SK-N-SH treated with all-trans-retinoic acid at 6 μM for 48 hours (cell line): Measurements from ENCODE around the gene SGK1.

ENCODE experiments used
- ATAC-seq: fragments of 200-7000 bp; cut with Tn5 transposase; 3 replicates; pipeline ENCODE4 v1.9.1; 2020; ENCODE audit warnings: mild to moderate bottlenecking, moderate library complexity
- ARNTL ChIP-seq: fragments of 450-650 bp; formaldehyde crosslinking; IDR thresholded peaks from 2 replicates; pipeline ENCODE4 v1.5.0; 2020; ENCODE audit warnings: low read depth, mild to moderate bottlenecking, moderate library complexity, borderline replicate concordance
- BACH2 ChIP-seq: fragments of 250-450 bp; sonication (Bioruptor Pico); IDR thresholded peaks from 2 replicates; pipeline ENCODE4 v1.9.0; 2021; ENCODE audit warnings: mild to moderate bottlenecking, borderline replicate concordance
- CREB5 ChIP-seq: fragments of 250-450 bp; sonication (Bioruptor Pico); IDR thresholded peaks from 2 replicates; pipeline ENCODE4 v1.5.1; 2020; ENCODE audit warnings: low read depth, mild to moderate bottlenecking, moderate library complexity
- CSDC2 ChIP-seq: fragments of 250-450 bp; sonication (Bioruptor Pico); IDR thresholded peaks from 2 replicates; pipeline ENCODE4 v1.5.0; 2020; ENCODE audit warnings: mild to moderate bottlenecking, moderate library complexity
- CSRNP3 ChIP-seq: fragments of 250-450 bp; sonication (Bioruptor Pico); IDR thresholded peaks from 2 replicates; pipeline ENCODE4 v1.5.1; 2021; ENCODE audit warnings: mild to moderate bottlenecking, moderate library complexity
- ESRRG ChIP-seq: fragments of 250-450 bp; sonication (Bioruptor Pico); IDR thresholded peaks from 2 replicates; pipeline ENCODE4 v1.6.1; 2021; ENCODE audit warnings: mild to moderate bottlenecking
- GLIS3 ChIP-seq: fragments of 250-450 bp; sonication (Bioruptor Pico); IDR thresholded peaks from 2 replicates; pipeline ENCODE4 v1.5.0; 2020; ENCODE audit warnings: mild to moderate bottlenecking, moderate library complexity
- ISL1 ChIP-seq: fragments of 250-450 bp; sonication (Bioruptor Pico); IDR thresholded peaks from 2 replicates; pipeline ENCODE4 v2.1.2; 2022; ENCODE audit warnings: mild to moderate bottlenecking, moderate library complexity
- OSR1 ChIP-seq: fragments of 250-450 bp; sonication (Bioruptor Pico); IDR thresholded peaks from 2 replicates; pipeline ENCODE4 v1.8.0; 2022; ENCODE audit warnings: moderate library complexity, mild to moderate bottlenecking, inconsistent platforms
- POU6F1 ChIP-seq: fragments of 250-450 bp; sonication (Bioruptor Pico); IDR thresholded peaks from 2 replicates; pipeline ENCODE4 v1.8.0; 2021; ENCODE audit warnings: low read depth, mild to moderate bottlenecking, moderate library complexity, borderline replicate concordance
- PPARA ChIP-seq: fragments of 250-450 bp; sonication (Bioruptor Pico); IDR thresholded peaks from 2 replicates; pipeline ENCODE4 v1.5.0; 2020; ENCODE audit warnings: mild to moderate bottlenecking, borderline replicate concordance
- RARB ChIP-seq: fragments of 250-450 bp; sonication (Bioruptor Pico); IDR thresholded peaks from 2 replicates; pipeline ENCODE4 v1.8.0; 2021; ENCODE audit warnings: mild to moderate bottlenecking, moderate library complexity
- SNAI2 ChIP-seq: fragments of 250-450 bp; sonication (Bioruptor Pico); IDR thresholded peaks from 2 replicates; pipeline ENCODE4 v1.5.0; 2020; ENCODE audit warnings: mild to moderate bottlenecking, moderate library complexity
- TCF4 ChIP-seq: fragments of 250-450 bp; sonication (Bioruptor Pico); IDR thresholded peaks from 2 replicates; pipeline ENCODE4 v1.8.0; 2021; ENCODE audit warnings: mild to moderate bottlenecking, moderate library complexity, borderline replicate concordance
- TSHZ2 ChIP-seq: fragments of 250-450 bp; sonication (Bioruptor Pico); IDR thresholded peaks from 2 replicates; pipeline ENCODE4 v1.5.0; 2020; ENCODE audit warnings: mild to moderate bottlenecking, moderate library complexity
- ZFP3 ChIP-seq: fragments of 250-450 bp; sonication (Bioruptor Pico); IDR thresholded peaks from 2 replicates; pipeline ENCODE4 v1.5.0; 2020; ENCODE audit warnings: mild to moderate bottlenecking, moderate library complexity
- ZFP30 ChIP-seq: fragments of 450-650 bp; formaldehyde crosslinking; IDR thresholded peaks from 2 replicates; pipeline ENCODE4 v1.5.0; 2022; ENCODE audit warnings: mild to moderate bottlenecking, moderate library complexity
- ZNF8 ChIP-seq: fragments of 450-650 bp; formaldehyde crosslinking; IDR thresholded peaks from 2 replicates; pipeline ENCODE4 v1.5.0; 2020; ENCODE audit warnings: mild to moderate bottlenecking, moderate library complexity

Gene SGK1

GRCh38 chr6:134293659-134294161 is 24.2 kb downstream of the SGK1 start (continued):
- TF ChIP-seq ISL1 (peak; percentile 100), CSRNP3 (CRISPR knock-in tag) (peak; percentile 94)

GRCh38 chr6:134291156-134291555 is 26.8 kb downstream of the SGK1 start:
- ATAC-seq, result no peak
- TF ChIP-seq CREB5 (CRISPR knock-in tag) (no peak), ZFP3 (CRISPR knock-in tag) (peak; percentile 79; the same call in 1 of the 2 replicates), SNAI2 (CRISPR knock-in tag) (0 out of 2 replicates have a peak, but pooled peaks have one; percentile 22), ZFP30 (CRISPR knock-in tag) (no peak), TCF4 (CRISPR knock-in tag) (no peak), CSDC2 (CRISPR knock-in tag) (peak; percentile 97), ARNTL (CRISPR knock-in tag) (no peak), CSRNP3 (CRISPR knock-in tag) (no peak), BACH2 (CRISPR knock-in tag) (no peak), ISL1 (no peak), OSR1 (no peak), GLIS3 (CRISPR knock-in tag) (no peak)

- no peak for TF ChIP-seq ESRRG (CRISPR knock-in tag)
- no peak for TF ChIP-seq ARNTL (CRISPR knock-in tag)
- TF ChIP-seq ZFP3 (CRISPR knock-in tag), result no peak
- no peak for TF ChIP-seq BACH2 (CRISPR knock-in tag)
- TF ChIP-seq CSDC2 (CRISPR knock-in tag), result no peak
- no peak for TF ChIP-seq ZNF8
- no peak for TF ChIP-seq RARB (CRISPR knock-in tag)
- no peak for TF ChIP-seq POU6F1 (CRISPR knock-in tag)
- TF ChIP-seq ISL1, result no peak
- no peak for TF ChIP-seq ZFP30 (CRISPR knock-in tag)
- no peak for TF ChIP-seq CSRNP3 (CRISPR knock-in tag)
- peak; percentile 18 for ATAC-seq
These were observed 28.7 kb downstream of the SGK1 start for GRCh38 chr6:134289204-134289575.

- ATAC-seq, result peak; percentile 89
- TF ChIP-seq ZFP30 (CRISPR knock-in tag) (no peak), CSRNP3 (CRISPR knock-in tag) (peak; percentile 84; the same call in 1 of the 2 replicates), GLIS3 (CRISPR knock-in tag) (peak; percentile 73; the same call in 1 of the 2 replicates), POU6F1 (CRISPR knock-in tag) (no peak), TSHZ2 (CRISPR knock-in tag) (no peak), CREB5 (CRISPR knock-in tag) (peak; percentile 98), PPARA (CRISPR knock-in tag) (no peak), ARNTL (CRISPR knock-in tag) (no peak)
These were observed 29.2 kb downstream of the SGK1 start for GRCh38 chr6:134288538-134289203.
